SIG-M5 treated with dmso at 0.1 percent for 504 hours (cell line): ENCODE data around the gene CBS.
"Not testable (repeated sequence)": the region's sequence is repeated elsewhere in the genome, so short reads cannot be mapped to it uniquely, and the experiment has no call there.

Experiments used
- DNase-seq: peaks from one replicate; lab custom pipeline; 2025; ENCODE audit not compliant: unreplicated experiment; lab: John Stamatoyannopoulos, UW

CBS gene

GRCh38 chr21:43027846-43028731, 47.5 kb downstream of the CBS start:
- DNase-seq: no peak

GRCh38 chr21:43025636-43026180, 49.9 kb downstream of the CBS start:
- no peak for DNase-seq

- DNase-seq: no peak
Observed at GRCh38 chr21:43024439-43025136, 51.0 kb downstream of the CBS start.

GRCh38 chr21:43023175-43023574, 52.5 kb downstream of the CBS start:
- DNase-seq: no peak

GRCh38 chr21:43021756-43022600, 53.7 kb downstream of the CBS start:
- DNase-seq: no peak

- DNase-seq: no peak
Observed at GRCh38 chr21:43021191-43021590, 54.4 kb downstream of the CBS start.

GRCh38 chr21:43020771-43021170, 54.9 kb downstream of the CBS start:
- DNase-seq: no peak

GRCh38 chr21:43020177-43020576, 55.5 kb downstream of the CBS start:
- DNase-seq: no peak

GRCh38 chr21:43018519-43018918, 57.1 kb downstream of the CBS start:
- DNase-seq: no peak

- no peak for DNase-seq
Observed at GRCh38 chr21:43016728-43017127, 58.9 kb downstream of the CBS start.

- no peak for DNase-seq
Observed at GRCh38 chr21:43015906-43016540, 59.6 kb downstream of the CBS start.

GRCh38 chr21:43012596-43012995, 63.0 kb downstream of the CBS start:
- DNase-seq: no peak

GRCh38 chr21:43006874-43007208, 68.8 kb downstream of the CBS start:
- no peak for DNase-seq

- not testable (repeated sequence) for DNase-seq
Observed at GRCh38 chr21:43006051-43006873, 69.4 kb downstream of the CBS start.

GRCh38 chr21:43005635-43006034, 70.0 kb downstream of the CBS start:
- no peak for DNase-seq

GRCh38 chr21:43004926-43005325, 70.7 kb downstream of the CBS start:
- DNase-seq: no peak
